ENCODE measurements around the gene ACOT13.

Gene ACOT13

GRCh38 chr6:24686946-24687345 lies 20.1 kb downstream of the ACOT13 start:
- DNase-seq (ENCODE audit: low read depth), result no peak
- H3K4me3 ChIP-seq (ENCODE audit: low read depth, low read length), result no peak overlapping the region
- TF ChIP-seq, protein P1, sequence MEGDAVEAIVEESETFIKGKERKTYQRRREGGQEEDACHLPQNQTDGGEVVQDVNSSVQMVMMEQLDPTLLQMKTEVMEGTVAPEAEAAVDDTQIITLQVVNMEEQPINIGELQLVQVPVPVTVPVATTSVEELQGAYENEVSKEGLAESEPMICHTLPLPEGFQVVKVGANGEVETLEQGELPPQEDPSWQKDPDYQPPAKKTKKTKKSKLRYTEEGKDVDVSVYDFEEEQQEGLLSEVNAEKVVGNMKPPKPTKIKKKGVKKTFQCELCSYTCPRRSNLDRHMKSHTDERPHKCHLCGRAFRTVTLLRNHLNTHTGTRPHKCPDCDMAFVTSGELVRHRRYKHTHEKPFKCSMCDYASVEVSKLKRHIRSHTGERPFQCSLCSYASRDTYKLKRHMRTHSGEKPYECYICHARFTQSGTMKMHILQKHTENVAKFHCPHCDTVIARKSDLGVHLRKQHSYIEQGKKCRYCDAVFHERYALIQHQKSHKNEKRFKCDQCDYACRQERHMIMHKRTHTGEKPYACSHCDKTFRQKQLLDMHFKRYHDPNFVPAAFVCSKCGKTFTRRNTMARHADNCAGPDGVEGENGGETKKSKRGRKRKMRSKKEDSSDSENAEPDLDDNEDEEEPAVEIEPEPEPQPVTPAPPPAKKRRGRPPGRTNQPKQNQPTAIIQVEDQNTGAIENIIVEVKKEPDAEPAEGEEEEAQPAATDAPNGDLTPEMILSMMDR (IDR thresholded peaks at IDR 0.05; ENCODE audit: low read depth, low read length), result no peak
- TF ChIP-seq MYC (IDR thresholded peaks at IDR 0.05; ENCODE audit: low read depth, low read length) (no peak), POLR2A (IDR thresholded peaks at IDR 0.05; ENCODE audit: extremely low read depth, insufficient read length) (no peak)
- TF ChIP-seq, protein P2, sequence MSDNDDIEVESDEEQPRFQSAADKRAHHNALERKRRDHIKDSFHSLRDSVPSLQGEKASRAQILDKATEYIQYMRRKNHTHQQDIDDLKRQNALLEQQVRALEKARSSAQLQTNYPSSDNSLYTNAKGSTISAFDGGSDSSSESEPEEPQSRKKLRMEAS (IDR thresholded peaks at IDR 0.05; ENCODE audit: low read depth, low read length), result no peak

DNA sequence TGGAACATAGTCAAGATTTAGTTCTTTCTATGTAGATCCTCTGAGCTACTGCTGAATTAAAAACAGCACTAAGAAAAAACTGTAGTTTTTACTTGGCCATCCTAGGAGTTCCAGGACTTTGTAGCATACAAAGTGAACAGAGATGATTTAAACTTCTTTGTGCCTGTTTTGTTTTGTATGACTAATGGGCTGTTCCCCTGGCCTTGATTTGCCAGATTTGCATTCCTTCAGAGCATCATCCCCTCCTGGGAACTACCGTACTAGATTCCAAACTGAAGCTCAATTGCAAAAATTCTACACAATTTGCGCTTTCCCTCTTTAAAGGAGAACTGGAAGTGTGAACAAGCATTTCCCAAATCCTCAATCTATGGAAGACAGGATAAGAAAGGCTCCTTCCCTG lies 23.1 kb downstream of the ACOT13 start:
- H3K4me3 ChIP-seq (ENCODE audit: low read depth, low read length), result no peak overlapping the region
- no peak for DNase-seq (ENCODE audit: low read depth)
- TF ChIP-seq, protein P1 (IDR thresholded peaks at IDR 0.05; ENCODE audit: low read depth, low read length), result no peak
- no peak for TF ChIP-seq POLR2A (IDR thresholded peaks at IDR 0.05; ENCODE audit: extremely low read depth, insufficient read length)
- TF ChIP-seq, protein P2 (IDR thresholded peaks at IDR 0.05; ENCODE audit: low read depth, low read length), result no peak

DNA sequence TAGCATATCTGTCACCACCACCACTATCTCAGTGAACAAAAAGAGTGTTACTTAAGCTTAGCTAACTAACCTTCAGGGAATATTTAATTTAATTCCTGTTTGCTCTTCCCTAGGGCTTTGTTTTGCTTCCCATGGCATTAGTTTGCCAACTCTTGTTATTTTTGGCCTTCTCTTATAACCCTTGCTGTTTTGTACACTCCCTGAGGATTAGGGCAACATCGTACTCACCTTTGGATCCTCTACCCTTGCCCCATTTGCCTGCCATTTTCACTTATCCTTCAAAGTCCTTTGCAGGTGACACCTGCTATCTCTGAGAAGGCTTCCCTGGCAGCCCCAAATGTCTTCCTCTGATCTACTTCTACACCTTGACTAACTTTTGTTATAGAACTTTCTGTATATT lies 23.7 kb downstream of the ACOT13 start:
- no peak overlapping the region for H3K4me3 ChIP-seq (ENCODE audit: low read depth, low read length)

DNA sequence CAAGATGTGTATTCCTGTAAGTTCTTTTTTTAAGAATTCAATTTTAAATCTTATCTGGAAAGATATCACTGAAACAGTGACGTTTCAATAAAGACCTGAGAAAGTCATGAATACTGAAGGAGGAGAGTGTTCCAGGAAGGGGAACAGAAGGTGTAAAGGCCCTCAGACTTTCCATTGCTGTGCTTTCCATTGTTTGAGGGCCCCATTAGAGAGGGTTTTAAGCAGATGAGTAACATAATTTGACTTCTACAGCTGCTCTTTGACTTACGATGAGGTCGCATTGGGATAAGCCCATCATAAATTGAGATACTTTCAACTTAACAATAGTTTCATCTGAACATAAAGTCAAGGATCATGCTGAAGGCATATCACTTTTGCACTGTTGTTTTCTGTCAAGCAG lies 24.7 kb downstream of the ACOT13 start:
- no peak for TF ChIP-seq POLR2A (IDR thresholded peaks at IDR 0.05; ENCODE audit: extremely low read depth, insufficient read length)
- TF ChIP-seq MYC (IDR thresholded peaks at IDR 0.05; ENCODE audit: low read depth, low read length), result no peak
- TF ChIP-seq, protein P1 (IDR thresholded peaks at IDR 0.05; ENCODE audit: low read depth, low read length), result no peak
- TF ChIP-seq, protein P2 (IDR thresholded peaks at IDR 0.05; ENCODE audit: low read depth, low read length), result no peak
- DNase-seq (ENCODE audit: low read depth), result no peak

More for the DNA sequence above, 23.7 kb downstream of the ACOT13 start:
- DNase-seq (ENCODE audit: low read depth), result no peak
- TF ChIP-seq, protein P1 (IDR thresholded peaks at IDR 0.05; ENCODE audit: low read depth, low read length), result no peak
- TF ChIP-seq MYC (IDR thresholded peaks at IDR 0.05; ENCODE audit: low read depth, low read length), result no peak
- no peak for TF ChIP-seq POLR2A (IDR thresholded peaks at IDR 0.05; ENCODE audit: extremely low read depth, insufficient read length)
- TF ChIP-seq, protein P2 (IDR thresholded peaks at IDR 0.05; ENCODE audit: low read depth, low read length), result no peak

DNA sequence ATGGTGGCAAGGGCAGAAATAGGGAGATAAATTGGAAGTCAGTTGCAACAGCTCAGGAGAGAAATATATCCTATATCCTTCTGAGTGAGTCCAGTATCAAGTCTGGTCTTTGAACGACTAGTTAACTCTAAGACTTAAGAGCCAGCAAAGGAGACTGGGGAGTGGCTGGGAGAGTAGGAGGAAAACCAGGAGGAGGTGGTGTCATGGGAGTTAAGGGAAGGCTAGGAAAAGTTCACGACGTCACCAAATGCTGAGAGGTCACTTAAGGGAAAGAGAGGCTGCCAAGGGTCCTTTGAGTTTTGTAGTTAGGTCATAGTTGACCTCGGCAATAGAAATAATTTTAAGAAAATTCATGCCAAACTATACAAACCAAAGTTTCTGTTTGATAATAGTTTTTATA lies 25.1 kb downstream of the ACOT13 start:
- no peak overlapping the region for H3K4me3 ChIP-seq (ENCODE audit: low read depth, low read length)
- DNase-seq (ENCODE audit: low read depth), result no peak
- TF ChIP-seq, protein P1 (IDR thresholded peaks at IDR 0.05; ENCODE audit: low read depth, low read length), result no peak
- TF ChIP-seq POLR2A (IDR thresholded peaks at IDR 0.05; ENCODE audit: extremely low read depth, insufficient read length) (no peak), MYC (IDR thresholded peaks at IDR 0.05; ENCODE audit: low read depth, low read length) (no peak)
- TF ChIP-seq, protein P2 (IDR thresholded peaks at IDR 0.05; ENCODE audit: low read depth, low read length), result no peak

More for the DNA sequence above, 24.7 kb downstream of the ACOT13 start:
- H3K4me3 ChIP-seq (ENCODE audit: low read depth, low read length), result no peak overlapping the region

GRCh38 chr6:24692415-24692814 lies 25.5 kb downstream of the ACOT13 start:
- no peak for TF ChIP-seq MYC (IDR thresholded peaks at IDR 0.05; ENCODE audit: low read depth, low read length)
- TF ChIP-seq, protein P1 (IDR thresholded peaks at IDR 0.05; ENCODE audit: low read depth, low read length), result no peak
- TF ChIP-seq, protein P2 (IDR thresholded peaks at IDR 0.05; ENCODE audit: low read depth, low read length), result no peak
- TF ChIP-seq POLR2A (IDR thresholded peaks at IDR 0.05; ENCODE audit: extremely low read depth, insufficient read length), result no peak
- no peak overlapping the region for H3K4me3 ChIP-seq (ENCODE audit: low read depth, low read length)
- no peak for DNase-seq (ENCODE audit: low read depth)

Data from NB4 (cell line).